Neural cell (in vitro differentiated cells): ENCODE results near the gene TAS2R1. TPM values are rescaled to one million over a fixed set of nuclear protein-coding genes. Genes with fewer than 3 reads are reported as not detected.

Experiments
- H2AFZ ChIP-seq: fragments of 200-600, 300-800 bp; sonication (generic), shearing (Covaris generic); 2 replicates; pipeline ENCODE4 v1.6.0; 2014; ENCODE audit warnings: low read depth, mild to moderate bottlenecking, antibody characterized with exemption, low read length, moderate library complexity
- H3F3A ChIP-seq: fragments of 200-600 bp; shearing (Covaris generic); 2 replicates; pipeline ENCODE4 v1.6.1; 2016; ENCODE audit warnings: mild to moderate bottlenecking, moderate library complexity, mixed read lengths, antibody characterized with exemption, low read length; ENCODE audit not compliant: insufficient read depth, poor library complexity, severe bottlenecking
- H3K27ac ChIP-seq: fragments of 200-600, 300-800 bp; sonication (generic), shearing (Covaris generic); 2 replicates; pipeline ENCODE4 v1.5.1; 2014; ENCODE audit warnings: mild to moderate bottlenecking, low read length, moderate library complexity
- H3K27me3 ChIP-seq: fragments of 300-800, 200-600 bp; sonication (generic), shearing (Covaris generic); 2 replicates; pipeline ENCODE4 v1.6.0; 2014; ENCODE audit warnings: mild to moderate bottlenecking, low read depth, low read length, moderate library complexity; ENCODE audit not compliant: insufficient read depth
- H3K36me3 ChIP-seq: fragments of 300-800, 200-600 bp; sonication (generic), shearing (Covaris generic); 2 replicates; pipeline ENCODE4 v1.5.1; 2014; ENCODE audit warnings: mild to moderate bottlenecking, antibody characterized with exemption, low read length, moderate library complexity; ENCODE audit not compliant: insufficient read depth
- H3K4me2 ChIP-seq: fragments of 300-800, 200-600 bp; sonication (generic), shearing (Covaris generic); 2 replicates; pipeline ENCODE4 v1.6.0; 2014; ENCODE audit warnings: mild to moderate bottlenecking, low read length
- H3K4me3 ChIP-seq: fragments of 300-800, 200-600 bp; sonication (generic), shearing (Covaris generic); 2 replicates; pipeline ENCODE4 v1.5.1; 2014; ENCODE audit warnings: mild to moderate bottlenecking, low read length, moderate library complexity
- H3K79me2 ChIP-seq: fragments of 200-600 bp; shearing (Covaris generic); replicated peaks from 2 replicates; pipeline ENCODE4 v1.6.0; 2014; ENCODE audit warnings: mild to moderate bottlenecking, low read length, moderate library complexity; ENCODE audit not compliant: insufficient read depth
- H3K9ac ChIP-seq: fragments of 300-800, 200-600 bp; sonication (generic), shearing (Covaris generic); 2 replicates; pipeline ENCODE4 v1.6.1; 2016; ENCODE audit warnings: mild to moderate bottlenecking, low read length, mixed read lengths
- H3K9me2 ChIP-seq: fragments of 200-600 bp; shearing (Covaris generic); 2 replicates; pipeline ENCODE4 v1.6.1; 2016; ENCODE audit warnings: mild to moderate bottlenecking, low read length, mixed read lengths; ENCODE audit not compliant: insufficient read depth
- H3K9me3 ChIP-seq: fragments of 200-600, 300-800 bp; sonication (generic), shearing (Covaris generic); 2 replicates; pipeline ENCODE4 v1.6.1; 2016; ENCODE audit warnings: mild to moderate bottlenecking, mixed run types, low read length, moderate library complexity, mixed read lengths
- H4K20me1 ChIP-seq: fragments of 200-600 bp; shearing (Covaris generic); 2 replicates; pipeline ENCODE4 v1.6.1; 2016; ENCODE audit warnings: mild to moderate bottlenecking, mixed run types; ENCODE audit not compliant: insufficient read depth
- CTCF ChIP-seq: fragments of 450-650 bp; IDR thresholded peaks from 2 replicates; pipeline ENCODE4 v1.5.1; 2014; ENCODE audit warnings: antibody characterized with exemption, mild to moderate bottlenecking, moderate library complexity; ENCODE audit not compliant: poor library complexity, severe bottlenecking
- EP300 ChIP-seq: fragments of 450-650 bp; conservative IDR thresholded peaks from 2 replicates; pipeline ENCODE4 v1.6.1; 2014; ENCODE audit warnings: antibody characterized with exemption, mild to moderate bottlenecking, moderate library complexity; ENCODE audit not compliant: poor library complexity, severe bottlenecking
- EZH2 ChIP-seq: fragments of 200-600, 300-800 bp; shearing (Covaris generic), sonication (generic); IDR thresholded peaks from 2 replicates; pipeline ENCODE4 v1.6.1; 2014; ENCODE audit warnings: antibody characterized with exemption, low read length, borderline replicate concordance, mild to moderate bottlenecking; ENCODE audit not compliant: insufficient read depth, poor library complexity, severe bottlenecking
- MXI1 ChIP-seq: fragments of 450-650 bp; conservative IDR thresholded peaks from 2 replicates; pipeline ENCODE4 v1.6.1; 2014; ENCODE audit warnings: antibody characterized with exemption, mild to moderate bottlenecking; ENCODE audit not compliant: poor library complexity, severe bottlenecking
- POLR2AphosphoS5 ChIP-seq: IDR thresholded peaks from 2 replicates; pipeline ENCODE4 v1.6.1; 2012
- RAD21 ChIP-seq: fragments of 450-650 bp; conservative IDR thresholded peaks from 2 replicates; pipeline ENCODE4 v1.6.1; 2014; ENCODE audit warnings: antibody characterized with exemption, mild to moderate bottlenecking, moderate library complexity
- REST ChIP-seq: IDR thresholded peaks from 2 replicates; pipeline ENCODE4 v1.6.1; 2012; ENCODE audit warnings: borderline replicate concordance
- SMC3 ChIP-seq: fragments of 450-650 bp; conservative IDR thresholded peaks from 2 replicates; pipeline ENCODE4 v1.6.1; 2014; ENCODE audit warnings: antibody characterized with exemption, mild to moderate bottlenecking, moderate library complexity; ENCODE audit not compliant: poor library complexity
- TAF1 ChIP-seq: IDR thresholded peaks from 2 replicates; pipeline ENCODE4 v1.6.1; 2012; ENCODE audit warnings: low read depth
- polyA plus RNA-seq: library from polyadenylated mRNA; depleted of rRNA; stranded (reverse); fragments of >200 nt; gene quantifications from 2 replicates; pipeline ENCODE4 v1.2.3, GENCODE V29; 2014

Gene TAS2R1
- polyA plus RNA-seq, 1 donor from 2014 or later: 0.41 TPM

GRCh38 chr5:9653061-9653460 lies 22.9 kb upstream of the TAS2R1 start:
- Histone ChIP-seq H3K9me2 (no peaks in the 10 kb centered on the region), H3K27ac (no peak overlapping the region), H2AFZ (no peak overlapping the region), H3K79me2 (no peaks in the 10 kb centered on the region), H3K9ac (no peak overlapping the region), H3F3A (no peaks in the 10 kb centered on the region), H3K4me2 (no peak overlapping the region), H3K9me3 (no peaks in the 10 kb centered on the region), H3K4me3 (no peak overlapping the region), H4K20me1 (no peaks in the 10 kb centered on the region), H3K36me3 (no peaks in the 10 kb centered on the region), H3K27me3 (no peaks in the 10 kb centered on the region)
- TF ChIP-seq MXI1 (no peak), REST (no peak), POLR2AphosphoS5 (no peak), EZH2 (no peak), SMC3 (no peak), RAD21 (no peak), CTCF (no peak), EP300 (no peak), TAF1 (no peak)

- Histone ChIP-seq H3K9ac (no peak overlapping the region), H3K4me2 (no peak overlapping the region), H3K4me3 (no peak overlapping the region), H3K27ac (no peak overlapping the region), H4K20me1 (no peaks in the 10 kb centered on the region), H3K9me2 (no peaks in the 10 kb centered on the region), H3K36me3 (no peaks in the 10 kb centered on the region), H3K9me3 (no peaks in the 10 kb centered on the region), H3K27me3 (no peaks in the 10 kb centered on the region), H2AFZ (no peak overlapping the region), H3K79me2 (no peaks in the 10 kb centered on the region), H3F3A (no peaks in the 10 kb centered on the region)
- no peak for TF ChIP-seq EP300
- no peak for TF ChIP-seq TAF1
- no peak for TF ChIP-seq CTCF
- TF ChIP-seq SMC3: no peak
- TF ChIP-seq POLR2AphosphoS5: no peak
- no peak for TF ChIP-seq REST
- no peak for TF ChIP-seq RAD21
- no peak for TF ChIP-seq EZH2
- TF ChIP-seq MXI1: no peak
Observed at GRCh38 chr5:9652295-9652694, 22.1 kb upstream of the TAS2R1 start.
